H1 (cell line): ENCODE results near the gene APOM. TPM values are rescaled to one million over a fixed set of nuclear protein-coding genes. Genes with fewer than 3 reads are reported as not detected.

Experiments
- ASH2L ChIP-seq: fragments of 200-600, 300-600 bp; sonication (generic); IDR thresholded peaks from one replicate; pipeline ENCODE4 v1.7.1; 2017; ENCODE audit warnings: low read length
- HDAC2 ChIP-seq, 2 experiments: fragments of 300-600 bp in 1 of 2; sonication (generic) in 1 of 2; IDR thresholded peaks; 2 replicates each; pipeline ENCODE4 v1.6.1; 2011 to 2012; ENCODE audit warnings: low read depth in 2 of 2, low read length in 2 of 2, mild to moderate bottlenecking in 2 of 2, moderate library complexity in 2 of 2, borderline replicate concordance in 1 of 2, inconsistent platforms in 1 of 2
- SIN3A ChIP-seq, 2 experiments: IDR thresholded peaks in 1 of 2; conservative IDR thresholded peaks in 1 of 2; 2 replicates each; pipeline ENCODE4 v1.6.1; 2011 to 2012; ENCODE audit warnings: low read length in 2 of 2, improper control_type of control experiment in 1 of 2, low read depth in 1 of 2, mild to moderate bottlenecking in 1 of 2
- TEAD4 ChIP-seq: IDR thresholded peaks from 2 replicates; pipeline ENCODE4 v1.6.1; 2012; ENCODE audit warnings: low read depth, low read length, inconsistent platforms, mixed read lengths
- polyA plus RNA-seq, 7 experiments: library from polyadenylated mRNA; depleted of rRNA in 3 of 7; stranded (reverse) in 5 of 7; unstranded in 2 of 7; fragments of >200 nt in 5 of 7; fragments of 200-250 nt in 2 of 7; gene quantifications; 1 replicate in 5 of 7; 2 replicates in 1 of 7; 4 replicates in 1 of 7; pipeline versions ENCODE4 v1.2.1 to v1.2.3, GENCODE V29; 2011 to 2013; ENCODE audit warnings: missing spikeins in 2 of 7, mixed read lengths in 2 of 7
- total RNA-seq: library from RNA; stranded (reverse); fragmentation: NEBNext Ultra II Directional; extraction: Animal tissue kit (Norgen Biotek cat#: 25700); gene quantifications from 2 replicates; pipeline ENCODE4 v1.2.1, GENCODE V29; 2021
- TF ChIP-seq, protein P1 (sequence below): fragments of 300-600 bp; sonication (generic); IDR thresholded peaks from 2 replicates; pipeline ENCODE4 v1.7.1; 2012; ENCODE audit warnings: low read length, moderate library complexity, mild to moderate bottlenecking, inconsistent platforms; ENCODE audit not compliant: insufficient replicate concordance
- TF ChIP-seq, protein P2 (sequence below): IDR thresholded peaks from 2 replicates; pipeline ENCODE4 v1.6.1; 2012; ENCODE audit warnings: inconsistent platforms

The APOM gene
- total and polyA plus RNA-seq, 2 of the 8 experiments (the other 6 are each of a cell fraction or from before 2014, with no cell fraction given): 3.4 to 12.0 TPM

- TF ChIP-seq, protein P1, sequence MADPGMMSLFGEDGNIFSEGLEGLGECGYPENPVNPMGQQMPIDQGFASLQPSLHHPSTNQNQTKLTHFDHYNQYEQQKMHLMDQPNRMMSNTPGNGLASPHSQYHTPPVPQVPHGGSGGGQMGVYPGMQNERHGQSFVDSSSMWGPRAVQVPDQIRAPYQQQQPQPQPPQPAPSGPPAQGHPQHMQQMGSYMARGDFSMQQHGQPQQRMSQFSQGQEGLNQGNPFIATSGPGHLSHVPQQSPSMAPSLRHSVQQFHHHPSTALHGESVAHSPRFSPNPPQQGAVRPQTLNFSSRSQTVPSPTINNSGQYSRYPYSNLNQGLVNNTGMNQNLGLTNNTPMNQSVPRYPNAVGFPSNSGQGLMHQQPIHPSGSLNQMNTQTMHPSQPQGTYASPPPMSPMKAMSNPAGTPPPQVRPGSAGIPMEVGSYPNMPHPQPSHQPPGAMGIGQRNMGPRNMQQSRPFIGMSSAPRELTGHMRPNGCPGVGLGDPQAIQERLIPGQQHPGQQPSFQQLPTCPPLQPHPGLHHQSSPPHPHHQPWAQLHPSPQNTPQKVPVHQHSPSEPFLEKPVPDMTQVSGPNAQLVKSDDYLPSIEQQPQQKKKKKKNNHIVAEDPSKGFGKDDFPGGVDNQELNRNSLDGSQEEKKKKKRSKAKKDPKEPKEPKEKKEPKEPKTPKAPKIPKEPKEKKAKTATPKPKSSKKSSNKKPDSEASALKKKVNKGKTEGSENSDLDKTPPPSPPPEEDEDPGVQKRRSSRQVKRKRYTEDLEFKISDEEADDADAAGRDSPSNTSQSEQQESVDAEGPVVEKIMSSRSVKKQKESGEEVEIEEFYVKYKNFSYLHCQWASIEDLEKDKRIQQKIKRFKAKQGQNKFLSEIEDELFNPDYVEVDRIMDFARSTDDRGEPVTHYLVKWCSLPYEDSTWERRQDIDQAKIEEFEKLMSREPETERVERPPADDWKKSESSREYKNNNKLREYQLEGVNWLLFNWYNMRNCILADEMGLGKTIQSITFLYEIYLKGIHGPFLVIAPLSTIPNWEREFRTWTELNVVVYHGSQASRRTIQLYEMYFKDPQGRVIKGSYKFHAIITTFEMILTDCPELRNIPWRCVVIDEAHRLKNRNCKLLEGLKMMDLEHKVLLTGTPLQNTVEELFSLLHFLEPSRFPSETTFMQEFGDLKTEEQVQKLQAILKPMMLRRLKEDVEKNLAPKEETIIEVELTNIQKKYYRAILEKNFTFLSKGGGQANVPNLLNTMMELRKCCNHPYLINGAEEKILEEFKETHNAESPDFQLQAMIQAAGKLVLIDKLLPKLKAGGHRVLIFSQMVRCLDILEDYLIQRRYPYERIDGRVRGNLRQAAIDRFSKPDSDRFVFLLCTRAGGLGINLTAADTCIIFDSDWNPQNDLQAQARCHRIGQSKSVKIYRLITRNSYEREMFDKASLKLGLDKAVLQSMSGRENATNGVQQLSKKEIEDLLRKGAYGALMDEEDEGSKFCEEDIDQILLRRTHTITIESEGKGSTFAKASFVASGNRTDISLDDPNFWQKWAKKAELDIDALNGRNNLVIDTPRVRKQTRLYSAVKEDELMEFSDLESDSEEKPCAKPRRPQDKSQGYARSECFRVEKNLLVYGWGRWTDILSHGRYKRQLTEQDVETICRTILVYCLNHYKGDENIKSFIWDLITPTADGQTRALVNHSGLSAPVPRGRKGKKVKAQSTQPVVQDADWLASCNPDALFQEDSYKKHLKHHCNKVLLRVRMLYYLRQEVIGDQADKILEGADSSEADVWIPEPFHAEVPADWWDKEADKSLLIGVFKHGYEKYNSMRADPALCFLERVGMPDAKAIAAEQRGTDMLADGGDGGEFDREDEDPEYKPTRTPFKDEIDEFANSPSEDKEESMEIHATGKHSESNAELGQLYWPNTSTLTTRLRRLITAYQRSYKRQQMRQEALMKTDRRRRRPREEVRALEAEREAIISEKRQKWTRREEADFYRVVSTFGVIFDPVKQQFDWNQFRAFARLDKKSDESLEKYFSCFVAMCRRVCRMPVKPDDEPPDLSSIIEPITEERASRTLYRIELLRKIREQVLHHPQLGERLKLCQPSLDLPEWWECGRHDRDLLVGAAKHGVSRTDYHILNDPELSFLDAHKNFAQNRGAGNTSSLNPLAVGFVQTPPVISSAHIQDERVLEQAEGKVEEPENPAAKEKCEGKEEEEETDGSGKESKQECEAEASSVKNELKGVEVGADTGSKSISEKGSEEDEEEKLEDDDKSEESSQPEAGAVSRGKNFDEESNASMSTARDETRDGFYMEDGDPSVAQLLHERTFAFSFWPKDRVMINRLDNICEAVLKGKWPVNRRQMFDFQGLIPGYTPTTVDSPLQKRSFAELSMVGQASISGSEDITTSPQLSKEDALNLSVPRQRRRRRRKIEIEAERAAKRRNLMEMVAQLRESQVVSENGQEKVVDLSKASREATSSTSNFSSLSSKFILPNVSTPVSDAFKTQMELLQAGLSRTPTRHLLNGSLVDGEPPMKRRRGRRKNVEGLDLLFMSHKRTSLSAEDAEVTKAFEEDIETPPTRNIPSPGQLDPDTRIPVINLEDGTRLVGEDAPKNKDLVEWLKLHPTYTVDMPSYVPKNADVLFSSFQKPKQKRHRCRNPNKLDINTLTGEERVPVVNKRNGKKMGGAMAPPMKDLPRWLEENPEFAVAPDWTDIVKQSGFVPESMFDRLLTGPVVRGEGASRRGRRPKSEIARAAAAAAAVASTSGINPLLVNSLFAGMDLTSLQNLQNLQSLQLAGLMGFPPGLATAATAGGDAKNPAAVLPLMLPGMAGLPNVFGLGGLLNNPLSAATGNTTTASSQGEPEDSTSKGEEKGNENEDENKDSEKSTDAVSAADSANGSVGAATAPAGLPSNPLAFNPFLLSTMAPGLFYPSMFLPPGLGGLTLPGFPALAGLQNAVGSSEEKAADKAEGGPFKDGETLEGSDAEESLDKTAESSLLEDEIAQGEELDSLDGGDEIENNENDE: no peak
- TF ChIP-seq TEAD4: no peak
- TF ChIP-seq, protein P2, sequence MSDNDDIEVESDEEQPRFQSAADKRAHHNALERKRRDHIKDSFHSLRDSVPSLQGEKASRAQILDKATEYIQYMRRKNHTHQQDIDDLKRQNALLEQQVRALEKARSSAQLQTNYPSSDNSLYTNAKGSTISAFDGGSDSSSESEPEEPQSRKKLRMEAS: no peak
- no peak for TF ChIP-seq HDAC2 (IDR thresholded peaks at IDR 0.05; ENCODE audit: borderline replicate concordance in 1 of 2, low read depth in 2 of 2, low read length in 2 of 2)
- TF ChIP-seq ASH2L: no peak
- TF ChIP-seq SIN3A (conservative IDR thresholded peaks at IDR 0.05 in 1 of 2, IDR thresholded peaks at IDR 0.05 in 1 of 2; ENCODE audit: low read depth in 1 of 2, low read length in 2 of 2): no peak
Measured at GRCh38 chr6:31690231-31691077, 34.8 kb downstream of the APOM start (continued).
